ENCODE data around the gene MT3. TPM values are rescaled to one million over a fixed set of nuclear protein-coding genes. Genes with fewer than 3 reads are reported as not detected.
A peak's percentile ranks its signal among the peaks of the same experiment; 100 is the strongest.

MT3 gene
- total and polyA plus RNA-seq, 5 experiments from 2014 or later: 1.8 to 19.9 (median 8.6) TPM

DNA sequence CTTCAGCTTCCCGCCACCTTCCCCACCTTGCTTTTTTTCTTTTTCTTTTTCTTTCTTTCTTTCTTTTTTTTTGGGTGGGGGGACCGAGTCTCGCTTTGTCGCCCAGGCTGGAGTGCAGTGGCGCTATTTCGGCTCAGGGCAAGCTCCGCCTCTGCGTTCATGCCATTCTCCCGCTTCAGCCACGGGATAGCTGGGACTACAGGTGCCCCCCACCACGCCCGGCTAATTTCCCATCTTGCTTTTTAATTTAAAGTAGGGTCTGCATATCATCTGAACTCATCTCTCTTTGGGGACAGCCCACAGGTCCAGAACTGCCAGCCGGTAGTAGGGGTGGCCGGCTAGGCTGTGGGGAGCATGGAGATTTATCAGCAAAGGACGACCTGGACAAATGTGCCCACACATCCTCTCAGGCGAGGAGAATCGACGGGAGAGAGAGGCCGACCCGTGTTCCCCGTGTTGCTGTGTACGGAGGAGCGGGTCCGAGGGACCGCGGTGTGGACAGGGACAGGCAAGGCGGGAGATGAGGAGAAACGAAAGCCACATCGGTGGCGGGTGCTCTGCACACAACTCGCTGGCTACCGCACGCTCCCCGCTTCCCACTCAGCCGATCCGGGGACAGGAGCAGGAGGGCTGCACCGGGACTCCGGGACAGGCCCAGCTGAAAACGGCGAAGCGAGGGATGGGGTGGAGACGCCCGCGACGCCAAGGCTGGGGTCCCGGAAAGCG is 45.5 kb downstream of the MT3 start:
- Mint-ChIP-seq H3K27ac (peak overlapping the region in 3 of 10 donors; percentile 28 to 79 (median 74)), H3K4me3 (peak overlapping the region; percentile 30 to 86 (median 73)), H3K27me3 (peaks cover 52 to 100% (median 71%) of the 10 kb centered on the region in 5 donors), H3K4me1 (peaks cover 23 to 55% (median 39%) of the 10 kb centered on the region in 4 donors), H3K9me3 (no peaks in the 10 kb centered on the region), H3K36me3 (peaks cover 0 to 2% (median 0%) of the 10 kb centered on the region in 3 donors)
- POLR2A ChIA-PET: interaction anchor here (1.4 to 2.2 kb wide), 2 partner anchors 11 to 17 kb away, joined by 4 to 6 read pairs; no protein-coding TSS in a partner anchor
- ATAC-seq: no peak
- no peak for DNase-seq

DNA sequence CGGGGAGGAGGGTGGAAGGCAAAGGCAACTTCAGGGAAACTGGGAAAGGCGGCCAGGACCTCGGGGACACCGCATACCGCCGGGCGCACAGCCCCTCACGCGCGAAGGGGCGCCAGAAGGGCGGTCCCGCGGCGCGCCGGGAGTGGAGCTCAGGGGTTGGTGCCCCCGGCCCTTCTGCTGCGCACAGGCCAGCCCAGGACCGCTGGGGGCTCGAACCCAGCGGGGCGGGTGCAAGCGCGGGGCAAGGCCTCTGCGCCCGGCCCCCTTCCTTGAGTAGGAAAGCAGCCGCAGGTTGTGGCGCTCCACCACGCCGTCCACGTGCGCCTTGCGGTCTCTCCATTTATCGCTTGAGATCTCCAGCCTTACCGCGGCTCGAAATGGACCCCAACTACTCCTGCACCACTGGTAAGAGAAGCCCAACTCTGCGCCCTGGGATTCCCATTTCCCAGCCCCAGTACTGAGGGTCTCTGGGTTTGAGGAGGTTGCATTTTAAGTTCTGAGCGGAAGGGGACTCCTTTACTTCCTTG is 46.2 kb downstream of the MT3 start:
- H3K9me3 Mint-ChIP-seq: no peaks in the 10 kb centered on the region
- H3K27me3 Mint-ChIP-seq: peaks cover 57 to 100% (median 72%) of the 10 kb centered on the region in 5 donors
- DNase-seq (no peak), ATAC-seq (peak; percentile 30 to 31)
- POLR2A ChIA-PET: interaction anchor here (0.6 to 2.2 kb wide), 2 partner anchors 12 to 48 kb away, joined by 3 to 6 read pairs; no protein-coding TSS in a partner anchor
- peak overlapping the region; percentile 53 to 86 (median 66) for H3K4me3 Mint-ChIP-seq
- H3K27ac Mint-ChIP-seq: peak overlapping the region in 1 of 10 donors; percentile 74
- H3K36me3 Mint-ChIP-seq: peaks cover 0 to 2% (median 0%) of the 10 kb centered on the region in 3 donors
- peaks cover 23 to 55% (median 36%) of the 10 kb centered on the region in 4 donors for H3K4me1 Mint-ChIP-seq

DNA sequence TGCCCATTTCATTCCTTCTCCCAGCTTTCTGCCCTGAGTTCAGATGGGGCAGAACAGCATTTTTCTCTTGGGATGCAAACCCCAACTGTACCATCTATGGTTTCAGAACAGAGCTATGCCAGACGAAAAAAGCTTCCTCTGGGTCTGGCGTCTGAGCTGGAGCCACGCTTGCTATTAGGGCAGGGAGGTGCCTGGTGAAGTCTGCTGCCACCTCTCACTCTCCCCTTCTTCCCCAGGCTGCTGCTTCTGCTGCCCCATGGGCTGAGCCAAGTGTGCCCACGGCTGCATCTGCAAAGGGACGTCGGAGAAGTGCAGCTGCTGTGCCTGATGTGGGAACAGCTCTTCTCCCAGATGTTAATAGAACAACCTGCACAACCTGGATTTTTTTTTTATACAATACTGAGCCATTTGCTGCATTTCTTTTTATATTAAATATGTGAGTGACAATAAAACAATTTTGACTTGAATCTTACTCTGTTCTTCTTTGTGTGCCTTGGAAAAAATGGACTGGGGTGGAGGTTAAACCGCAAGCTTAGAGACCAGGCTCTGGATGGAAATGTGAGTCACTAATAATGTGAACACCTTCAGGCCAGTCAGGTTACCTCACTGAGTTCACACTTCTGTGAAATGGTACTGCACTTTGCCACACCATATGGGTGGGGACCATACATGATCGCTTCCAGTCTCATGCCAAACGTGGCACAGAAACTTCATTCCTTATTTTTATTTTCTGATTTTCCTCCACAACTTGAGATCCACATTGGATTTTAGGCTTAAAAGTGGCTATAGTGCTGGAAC is 47.5 kb downstream of the MT3 start:
- H3K36me3 Mint-ChIP-seq: peaks cover 0 to 1% (median 0%) of the 10 kb centered on the region in 3 donors
- DNase-seq: no peak
- no peak for ATAC-seq
- H3K4me3 Mint-ChIP-seq: peak overlapping the region in 5 of 10 donors; percentile 14 to 81 (median 57)
- POLR2A ChIA-PET: interaction anchor here (0.7 kb wide), 1 partner anchor 26 kb away, joined by 3 read pairs; no protein-coding TSS in a partner anchor
- H3K27ac Mint-ChIP-seq: no peak overlapping the region
- peaks cover 58 to 92% (median 71%) of the 10 kb centered on the region in 5 donors for H3K27me3 Mint-ChIP-seq
- H3K9me3 Mint-ChIP-seq: no peaks in the 10 kb centered on the region
- H3K4me1 Mint-ChIP-seq: peaks cover 21 to 50% (median 32%) of the 10 kb centered on the region in 4 donors

DNA sequence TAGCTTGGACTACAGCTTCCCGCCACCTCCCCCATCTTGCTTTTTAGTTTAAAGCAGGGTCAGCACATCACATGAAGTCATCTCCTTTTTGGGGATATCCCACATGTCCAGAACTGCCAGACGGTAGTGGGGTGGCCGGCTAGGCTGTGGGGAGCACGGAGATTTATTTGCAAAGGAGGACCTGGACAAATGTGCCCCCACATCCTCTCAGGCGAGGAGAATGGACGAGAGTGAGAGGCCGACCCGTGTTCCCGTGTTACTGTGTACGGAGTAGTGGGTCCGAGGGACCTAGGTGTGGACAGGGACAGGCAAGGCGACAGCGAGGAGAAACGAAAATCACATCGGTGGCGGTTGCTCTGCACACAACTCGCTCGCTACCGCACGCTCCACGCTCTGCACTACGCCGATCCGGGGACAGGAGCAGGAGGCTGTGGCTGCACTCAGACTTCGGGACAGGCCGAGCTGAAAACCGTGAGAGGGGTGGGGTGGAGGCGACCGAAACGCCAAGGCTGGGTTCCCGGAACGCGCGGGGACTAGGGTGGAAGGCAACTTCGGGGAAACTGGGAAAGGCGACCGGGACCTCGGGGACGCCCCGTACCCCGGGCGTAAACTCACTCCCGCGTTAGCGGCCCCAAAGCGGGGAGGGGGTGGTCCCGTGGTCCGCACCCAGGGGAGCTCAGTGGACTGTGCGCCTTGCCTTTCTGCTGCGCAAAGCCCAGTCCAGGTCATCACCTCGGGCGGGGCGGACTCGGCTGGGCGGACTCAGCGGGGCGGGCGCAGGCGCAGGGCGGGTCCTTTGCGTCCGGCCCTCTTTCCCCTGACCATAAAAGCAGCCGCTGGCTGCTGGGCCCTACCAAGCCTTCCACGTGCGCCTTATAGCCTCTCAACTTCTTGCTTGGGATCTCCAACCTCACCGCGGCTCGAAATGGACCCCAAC is 48.8 kb downstream of the MT3 start, which contains the start of gene MT1A:
Gene MT1A (plus strand): TSS at position 853 of the 937 bp plus-strand sequence. CDS start 73 bp downstream, at position 926.
- DNase-seq (no peak), ATAC-seq (peak; percentile 43 to 51)
- Mint-ChIP-seq H3K36me3 (no peaks in the 10 kb centered on the region), H3K4me1 (peaks cover 25 to 48% (median 33%) of the 10 kb centered on the region in 4 donors), H3K27me3 (peaks cover 52 to 79% (median 69%) of the 10 kb centered on the region in 5 donors), H3K4me3 (peak within 1 kb of the TSS; percentile 9 to 77 (median 50)), H3K27ac (peak within 1 kb of the TSS in 2 of 10 donors; percentile 52 to 67), H3K9me3 (no peaks in the 10 kb centered on the region)
- POLR2A ChIA-PET: interaction anchor here (1.7 kb wide), 1 partner anchor 30 kb away, joined by 4 read pairs; the partner anchor contains the start of gene MT2A

DNA sequence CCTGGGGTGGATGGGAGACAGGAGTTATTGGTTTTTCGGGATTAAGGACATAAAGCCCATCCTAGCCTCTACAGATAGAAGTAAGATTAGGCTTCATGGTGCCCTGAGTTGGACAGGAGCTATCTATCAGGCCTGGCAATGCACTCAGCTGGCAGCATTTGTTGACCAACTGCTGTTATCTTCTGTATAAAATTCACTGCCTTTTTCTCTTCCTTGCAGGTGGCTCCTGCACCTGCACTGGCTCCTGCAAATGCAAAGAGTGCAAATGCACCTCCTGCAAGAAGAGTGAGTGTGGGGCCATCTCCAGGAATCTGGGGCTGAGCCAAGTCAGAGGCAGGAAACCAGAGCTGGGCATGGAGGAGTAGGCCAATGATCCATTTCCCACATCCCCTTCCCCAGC is 49.7 kb downstream of the MT3 start:
- no peak overlapping the region for H3K27ac Mint-ChIP-seq
- H3K36me3 Mint-ChIP-seq: no peaks in the 10 kb centered on the region
- H3K27me3 Mint-ChIP-seq: peaks cover 46 to 69% (median 61%) of the 10 kb centered on the region in 5 donors
- ATAC-seq (no peak), DNase-seq (no peak)
- H3K9me3 Mint-ChIP-seq: no peaks in the 10 kb centered on the region
- H3K4me3 Mint-ChIP-seq: peak overlapping the region in 2 of 10 donors; percentile 43 to 50
- peaks cover 31 to 58% (median 38%) of the 10 kb centered on the region in 4 donors for H3K4me1 Mint-ChIP-seq
- POLR2A ChIA-PET: interaction anchor here (1.7 kb wide), 1 partner anchor 31 kb away, joined by 4 read pairs; the partner anchor contains the start of gene MT2A

DNA sequence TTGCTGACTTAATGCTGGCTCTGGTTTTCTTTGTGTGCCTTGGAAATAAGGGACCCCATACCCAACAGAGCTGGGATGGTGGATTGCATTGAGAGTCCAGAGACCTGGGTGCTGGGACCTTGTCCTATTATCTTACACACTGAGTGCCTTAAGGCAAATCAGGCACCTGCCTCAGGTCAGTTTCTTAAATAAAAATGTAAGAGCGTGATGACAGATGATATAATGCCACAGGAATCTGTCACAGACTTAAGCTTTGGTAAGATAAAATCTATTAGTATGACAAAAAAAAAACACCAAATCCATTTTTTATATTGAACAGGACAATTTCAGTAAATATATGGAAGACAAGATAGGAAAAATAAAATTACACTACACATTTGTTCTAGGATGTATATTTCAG is 50.7 kb downstream of the MT3 start:
- ATAC-seq (no peak), DNase-seq (no peak)
- POLR2A ChIA-PET: interaction anchor here (0.5 to 1.7 kb wide), 3 partner anchors 11 to 182 kb away, joined by 4 to 5 read pairs (median 4); partner anchors contain the start of gene MT2A
- Mint-ChIP-seq H3K4me1 (peaks cover 29 to 59% (median 36%) of the 10 kb centered on the region in 4 donors), H3K9me3 (no peaks in the 10 kb centered on the region), H3K4me3 (no peak overlapping the region), H3K27me3 (peaks cover 36 to 59% (median 52%) of the 10 kb centered on the region in 5 donors), H3K36me3 (no peaks in the 10 kb centered on the region), H3K27ac (peak overlapping the region in 1 of 10 donors; percentile 9)

Other genes starting within 250 kb of the MT3 start
- gene AMFR, start 164.0 kb upstream of the MT3 start, total RNA-seq: 10 to 100 TPM; 74.0 to 83.0 TPM
- 10 to 100 TPM; 24.2 to 38.4 (median 36.2) TPM for gene AMFR, start 164.0 kb upstream of the MT3 start, polyA plus RNA-seq
- gene NUDT21, start 138.2 kb upstream of the MT3 start, total RNA-seq: 100 to 1,000 TPM; 111 to 118 TPM
- gene NUDT21, start 138.2 kb upstream of the MT3 start, polyA plus RNA-seq: 10 to 100 TPM; 55.5 to 74.1 (median 71.8) TPM
- 10 to 100 TPM; 48.0 to 55.0 TPM for gene OGFOD1, start 138.0 kb upstream of the MT3 start, total RNA-seq
- gene OGFOD1, start 138.0 kb upstream of the MT3 start, polyA plus RNA-seq: 100 to 1,000 TPM in 2 of 3 donors, 10 to 100 TPM in 1; 94.1 to 109 (median 103) TPM
- gene BBS2, start 69.5 kb upstream of the MT3 start, total RNA-seq: 100 to 1,000 TPM in 1 of 2 experiments, 10 to 100 TPM in 1; 94.7 to 107 TPM
- gene BBS2, start 69.5 kb upstream of the MT3 start, polyA plus RNA-seq: 10 to 100 TPM; 35.7 to 37.6 (median 36.1) TPM
- not detected for gene MT4, start 24.5 kb upstream of the MT3 start, total RNA-seq
- gene MT4, start 24.5 kb upstream of the MT3 start, polyA plus RNA-seq: not detected
- 10 to 100 TPM; 32.3 to 39.0 TPM for gene MT2A, start 19.1 kb downstream of the MT3 start, total RNA-seq
- 100 to 1,000 TPM; 248 to 303 (median 294) TPM for gene MT2A, start 19.1 kb downstream of the MT3 start, polyA plus RNA-seq
- 1 to 10 TPM; 1.3 to 1.6 TPM for gene MT1E, start 36.3 kb downstream of the MT3 start, total RNA-seq
- gene MT1E, start 36.3 kb downstream of the MT3 start, polyA plus RNA-seq: 10 to 100 TPM in 2 of 3 donors, 1 to 10 TPM in 1; 7.1 to 21.9 (median 10.5) TPM
- gene MT1M, start 43.1 kb downstream of the MT3 start, total RNA-seq: not detected
- not detected for gene MT1M, start 43.1 kb downstream of the MT3 start, polyA plus RNA-seq
- not detected for gene MT1A, start 49.1 kb downstream of the MT3 start, total RNA-seq
- not detected for gene MT1A, start 49.1 kb downstream of the MT3 start, polyA plus RNA-seq
- gene MT1B, start 62.4 kb downstream of the MT3 start, total RNA-seq: not detected
- not detected for gene MT1B, start 62.4 kb downstream of the MT3 start, polyA plus RNA-seq
- gene MT1F, start 68.4 kb downstream of the MT3 start, total RNA-seq: 10 to 100 TPM; 18.4 to 18.9 TPM
- gene MT1F, start 68.4 kb downstream of the MT3 start, polyA plus RNA-seq: 10 to 100 TPM; 82.3 to 97.4 (median 94.2) TPM
- gene MT1G, start 78.5 kb downstream of the MT3 start, total RNA-seq: not detected
- gene MT1G, start 78.5 kb downstream of the MT3 start, polyA plus RNA-seq: under 1 TPM in 1 of 3 donors, not detected in 2; 0.74 TPM
- not detected for gene MT1H, start 80.3 kb downstream of the MT3 start, total RNA-seq
- gene MT1H, start 80.3 kb downstream of the MT3 start, polyA plus RNA-seq: not detected
- 10 to 100 TPM; 27.6 to 31.1 TPM for gene MT1X, start 92.9 kb downstream of the MT3 start, total RNA-seq
- gene MT1X, start 92.9 kb downstream of the MT3 start, polyA plus RNA-seq: 100 to 1,000 TPM; 185 to 201 (median 201) TPM
- gene NUP93, start 140.6 kb downstream of the MT3 start, total RNA-seq: 10 to 100 TPM; 82.5 to 85.0 TPM
- gene NUP93, start 140.6 kb downstream of the MT3 start, polyA plus RNA-seq: 100 to 1,000 TPM in 1 of 3 donors, 10 to 100 TPM in 2; 66.6 to 104 (median 77.5) TPM